ENCODE data around the gene NOTCH3. TPM values are rescaled to one million over a fixed set of nuclear protein-coding genes. Genes with fewer than 3 reads are reported as not detected.

Gene NOTCH3
- total RNA-seq, 1 experiment from 2014 or later, result 44.7 TPM

DNA sequence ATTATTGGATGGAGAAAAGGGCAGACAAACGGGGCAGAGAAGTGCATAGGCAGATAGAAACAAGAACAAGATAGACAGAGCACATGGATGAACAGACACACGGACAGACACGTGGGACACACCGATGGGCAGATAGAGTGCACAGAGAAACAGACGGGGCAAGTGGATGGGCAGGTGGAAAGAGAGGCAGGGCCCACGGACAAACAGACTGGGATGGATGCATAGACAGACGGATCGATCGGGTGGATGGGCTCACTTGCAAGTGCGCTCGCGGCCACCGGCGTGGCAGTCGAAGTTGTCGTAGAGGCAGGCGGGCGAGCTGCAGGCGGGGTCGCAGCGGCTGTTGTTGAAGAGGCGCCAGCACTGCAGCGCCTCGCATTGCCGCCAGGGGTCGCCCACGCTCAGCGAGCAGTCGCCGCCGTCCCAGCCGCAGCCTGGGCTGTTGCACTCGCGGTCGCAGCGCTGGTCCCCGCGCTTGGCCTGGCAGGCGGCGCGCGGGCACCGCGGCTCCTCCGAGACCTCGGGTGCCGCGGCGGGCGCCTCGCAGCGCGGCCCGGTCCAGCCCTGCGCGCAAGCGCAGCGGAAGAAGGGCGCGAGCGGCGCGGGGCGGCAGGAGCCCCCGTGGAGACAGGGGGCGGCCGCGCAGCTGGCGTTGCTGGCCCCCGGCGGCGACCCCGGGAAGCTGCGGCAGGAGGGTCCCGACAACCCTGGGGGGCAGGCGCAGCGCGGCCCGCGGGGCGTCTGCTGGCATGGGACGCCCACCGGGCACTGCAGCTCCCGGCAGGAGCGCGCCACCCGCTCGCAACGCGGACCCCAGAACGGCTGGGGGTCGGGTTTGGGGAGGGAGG lies 23.3 kb downstream of the NOTCH3 start:
- H3K36me3 Mint-ChIP-seq (ENCODE audit: insufficient read depth, unreplicated experiment), result peaks cover 44% of the 10 kb centered on the region
- peak; percentile 77 for DNase-seq
- no TSS peak for BruUV-seq (replicated peaks)
- H3K27me3 Mint-ChIP-seq (ENCODE audit: unreplicated experiment), result no peaks in the 10 kb centered on the region
- H3K9me3 Mint-ChIP-seq (ENCODE audit: low read depth, unreplicated experiment), result no peaks in the 10 kb centered on the region
- no peak overlapping the region for H3K4me3 Mint-ChIP-seq (ENCODE audit: low read depth, unreplicated experiment)
- H3K4me1 Mint-ChIP-seq (ENCODE audit: low read depth, unreplicated experiment), result peaks cover 10% of the 10 kb centered on the region
- TF ChIP-seq, protein P1, sequence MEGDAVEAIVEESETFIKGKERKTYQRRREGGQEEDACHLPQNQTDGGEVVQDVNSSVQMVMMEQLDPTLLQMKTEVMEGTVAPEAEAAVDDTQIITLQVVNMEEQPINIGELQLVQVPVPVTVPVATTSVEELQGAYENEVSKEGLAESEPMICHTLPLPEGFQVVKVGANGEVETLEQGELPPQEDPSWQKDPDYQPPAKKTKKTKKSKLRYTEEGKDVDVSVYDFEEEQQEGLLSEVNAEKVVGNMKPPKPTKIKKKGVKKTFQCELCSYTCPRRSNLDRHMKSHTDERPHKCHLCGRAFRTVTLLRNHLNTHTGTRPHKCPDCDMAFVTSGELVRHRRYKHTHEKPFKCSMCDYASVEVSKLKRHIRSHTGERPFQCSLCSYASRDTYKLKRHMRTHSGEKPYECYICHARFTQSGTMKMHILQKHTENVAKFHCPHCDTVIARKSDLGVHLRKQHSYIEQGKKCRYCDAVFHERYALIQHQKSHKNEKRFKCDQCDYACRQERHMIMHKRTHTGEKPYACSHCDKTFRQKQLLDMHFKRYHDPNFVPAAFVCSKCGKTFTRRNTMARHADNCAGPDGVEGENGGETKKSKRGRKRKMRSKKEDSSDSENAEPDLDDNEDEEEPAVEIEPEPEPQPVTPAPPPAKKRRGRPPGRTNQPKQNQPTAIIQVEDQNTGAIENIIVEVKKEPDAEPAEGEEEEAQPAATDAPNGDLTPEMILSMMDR (IDR thresholded peaks at IDR 0.05; ENCODE audit: unreplicated experiment), result peak; percentile 75
- CTCF ChIA-PET, result interaction anchor here (0.6 kb wide), 2 partner anchors 67 to 656 kb away, joined by 3 to 4 read pairs; no protein-coding TSS in a partner anchor
- peak overlapping the region; percentile 40 for H3K27ac Mint-ChIP-seq (ENCODE audit: unreplicated experiment)
- intact Hi-C loops (cut with micrococcal nuclease; ENCODE audit: unreplicated experiment), result loop anchor here (5.0 kb wide), 1 partner anchor 75 kb away; no protein-coding TSS in a partner anchor

DNA sequence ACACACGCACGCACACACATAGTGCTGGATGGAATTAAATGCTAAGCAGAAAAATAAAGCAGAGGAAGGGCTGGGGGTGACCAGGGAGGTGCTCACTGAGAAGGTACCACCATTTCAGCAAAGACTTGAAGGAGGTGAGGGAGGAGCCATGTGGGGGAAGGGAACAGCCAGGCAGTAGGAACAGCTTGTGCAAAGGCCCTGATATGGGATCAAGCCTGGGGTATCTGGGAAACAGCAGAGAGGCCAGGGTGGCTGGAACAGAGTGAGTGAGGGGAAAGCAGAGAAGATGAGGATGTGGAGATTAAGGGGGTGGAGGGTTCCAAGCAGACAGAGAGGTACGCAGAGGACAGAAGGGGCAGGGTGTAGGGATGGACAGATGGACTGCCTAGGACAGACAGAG lies 25.2 kb downstream of the NOTCH3 start:
- peaks cover 10% of the 10 kb centered on the region for H3K4me1 Mint-ChIP-seq (ENCODE audit: low read depth, unreplicated experiment)
- no peak overlapping the region for H3K27ac Mint-ChIP-seq (ENCODE audit: unreplicated experiment)
- no peak overlapping the region for H3K4me3 Mint-ChIP-seq (ENCODE audit: low read depth, unreplicated experiment)
- no peaks in the 10 kb centered on the region for H3K9me3 Mint-ChIP-seq (ENCODE audit: low read depth, unreplicated experiment)
- no peaks in the 10 kb centered on the region for H3K27me3 Mint-ChIP-seq (ENCODE audit: unreplicated experiment)
- BruUV-seq (replicated peaks), result no TSS peak
- CTCF ChIA-PET, result no interaction called here
- DNase-seq, result no peak
- peaks cover 38% of the 10 kb centered on the region for H3K36me3 Mint-ChIP-seq (ENCODE audit: insufficient read depth, unreplicated experiment)
- TF ChIP-seq, protein P1 (IDR thresholded peaks at IDR 0.05; ENCODE audit: unreplicated experiment), result no peak
- intact Hi-C loops (cut with micrococcal nuclease; ENCODE audit: unreplicated experiment), result loop anchor here (5.0 kb wide), 1 partner anchor 77 kb away; no protein-coding TSS in a partner anchor

DNA sequence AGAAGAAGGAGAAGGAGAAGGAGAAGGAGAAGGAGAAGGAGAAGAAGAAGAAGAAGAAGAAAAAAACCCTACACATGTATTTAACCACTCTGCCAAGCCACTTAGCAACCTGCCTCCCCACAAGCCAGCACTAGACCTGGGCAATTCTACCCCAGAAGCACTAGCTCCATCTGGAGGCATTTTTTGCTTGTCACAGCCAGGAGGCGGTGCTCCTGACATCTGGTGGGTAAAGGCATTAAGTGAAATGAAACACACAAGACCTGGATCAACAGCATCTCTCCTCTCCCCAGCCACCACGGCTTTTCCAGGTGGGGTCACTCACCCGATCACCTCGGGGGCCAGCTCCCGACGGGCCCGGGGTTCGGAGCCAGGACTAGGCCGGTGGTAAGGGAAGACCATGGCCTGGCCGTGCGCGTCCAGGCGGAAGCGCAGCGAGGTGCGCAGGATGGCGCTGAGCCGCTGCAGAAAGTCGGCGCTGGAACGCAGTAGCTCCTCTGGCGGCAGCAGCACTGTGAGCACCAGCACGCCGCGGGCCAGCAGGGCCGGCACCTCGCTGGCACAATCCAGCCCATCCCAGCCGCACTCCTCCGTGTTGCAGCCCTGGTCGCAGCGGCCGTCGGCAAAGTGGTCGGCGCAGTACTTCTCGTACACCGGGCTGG lies 26.9 kb downstream of the NOTCH3 start:
- Mint-ChIP-seq H3K27ac (ENCODE audit: unreplicated experiment) (no peak overlapping the region), H3K36me3 (ENCODE audit: insufficient read depth, unreplicated experiment) (peaks cover 38% of the 10 kb centered on the region), H3K9me3 (ENCODE audit: low read depth, unreplicated experiment) (no peaks in the 10 kb centered on the region), H3K4me3 (ENCODE audit: low read depth, unreplicated experiment) (no peak overlapping the region), H3K4me1 (ENCODE audit: low read depth, unreplicated experiment) (peaks cover 10% of the 10 kb centered on the region), H3K27me3 (ENCODE audit: unreplicated experiment) (no peaks in the 10 kb centered on the region)
- CTCF ChIA-PET, result interaction anchor here (0.8 kb wide), 1 partner anchor 82 kb away, joined by 3 read pairs; no protein-coding TSS in a partner anchor
- no peak for DNase-seq
- BruUV-seq (replicated peaks), result no TSS peak
- TF ChIP-seq, protein P1 (IDR thresholded peaks at IDR 0.05; ENCODE audit: unreplicated experiment), result no peak
- intact Hi-C loops (cut with micrococcal nuclease; ENCODE audit: unreplicated experiment), result no loop called here

DNA sequence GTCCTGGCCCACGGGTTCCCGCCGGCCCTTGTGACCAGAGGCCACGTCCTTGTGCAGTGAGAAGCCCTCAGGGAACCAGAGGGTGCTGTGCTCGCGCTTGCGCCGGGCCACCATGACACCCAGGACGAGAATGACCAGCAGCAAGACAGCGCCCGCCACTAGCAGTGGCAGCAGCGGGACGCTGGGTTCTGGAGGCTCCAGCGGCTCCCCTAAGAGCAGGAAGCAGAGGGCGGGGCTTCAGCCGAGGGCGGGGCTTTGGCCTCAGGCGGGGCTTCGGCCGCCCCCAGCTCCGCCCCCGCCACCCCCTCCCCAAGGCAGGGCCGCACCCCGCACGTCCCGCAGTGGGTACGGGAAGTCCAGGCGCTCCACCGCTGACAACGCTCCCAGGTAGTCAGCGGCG lies 30.4 kb downstream of the NOTCH3 start:
- Mint-ChIP-seq H3K4me3 (ENCODE audit: low read depth, unreplicated experiment) (no peak overlapping the region), H3K27ac (ENCODE audit: unreplicated experiment) (no peak overlapping the region), H3K27me3 (ENCODE audit: unreplicated experiment) (no peaks in the 10 kb centered on the region), H3K4me1 (ENCODE audit: low read depth, unreplicated experiment) (no peaks in the 10 kb centered on the region), H3K9me3 (ENCODE audit: low read depth, unreplicated experiment) (no peaks in the 10 kb centered on the region), H3K36me3 (ENCODE audit: insufficient read depth, unreplicated experiment) (peaks cover 22% of the 10 kb centered on the region)
- TF ChIP-seq, protein P1 (IDR thresholded peaks at IDR 0.05; ENCODE audit: unreplicated experiment), result no peak
- CTCF ChIA-PET, result no interaction called here
- BruUV-seq (replicated peaks), result no TSS peak
- intact Hi-C loops (cut with micrococcal nuclease; ENCODE audit: unreplicated experiment), result no loop called here
- DNase-seq, result no peak
